Activated CD4-positive, alpha-beta T cell treated with anti-CD3 and anti-CD28 coated beads, Interleukin-2, amount 50 U/mL, for 16 hours (primary cell): ENCODE measurements around the gene GALNT17.
"Not testable (repeated sequence)": the region's sequence is repeated elsewhere in the genome, so short reads cannot be mapped to it uniquely, and the experiment has no call there.

ENCODE experiments used
- DNase-seq: peaks from one replicate; pipeline ENCODE4 v3.0.0-alpha.2; 2020

GALNT17 gene

GRCh38 chr7:71237945-71238344 is 106.0 kb downstream of the GALNT17 start:
- no peak for DNase-seq

GRCh38 chr7:71238581-71239295 is 106.8 kb downstream of the GALNT17 start:
- no peak for DNase-seq

- DNase-seq = no peak
Observed at GRCh38 chr7:71239586-71240268, 107.8 kb downstream of the GALNT17 start.

- no peak for DNase-seq
Observed at GRCh38 chr7:71243736-71244410, 111.9 kb downstream of the GALNT17 start.

GRCh38 chr7:71245038-71245437 is 113.1 kb downstream of the GALNT17 start:
- no peak for DNase-seq

GRCh38 chr7:71251706-71252105 is 119.8 kb downstream of the GALNT17 start:
- DNase-seq = no peak

GRCh38 chr7:71254751-71255150 is 122.8 kb downstream of the GALNT17 start:
- DNase-seq = no peak

GRCh38 chr7:71255537-71256178 is 123.7 kb downstream of the GALNT17 start:
- DNase-seq = no peak

GRCh38 chr7:71261066-71261465 is 129.1 kb downstream of the GALNT17 start:
- DNase-seq = no peak

- DNase-seq = not testable (repeated sequence)
Observed at GRCh38 chr7:71262834-71263233, 130.9 kb downstream of the GALNT17 start.

GRCh38 chr7:71264005-71264404 is 132.1 kb downstream of the GALNT17 start:
- DNase-seq = no peak

- DNase-seq = no peak
Observed at GRCh38 chr7:71266912-71267311, 135.0 kb downstream of the GALNT17 start.

GRCh38 chr7:71267734-71268469 is 136.0 kb downstream of the GALNT17 start:
- no peak for DNase-seq

GRCh38 chr7:71270558-71270957 is 138.6 kb downstream of the GALNT17 start:
- no peak for DNase-seq

GRCh38 chr7:71271203-71271602 is 139.3 kb downstream of the GALNT17 start:
- DNase-seq = no peak

GRCh38 chr7:71272509-71273490 is 140.9 kb downstream of the GALNT17 start:
- no peak for DNase-seq

- DNase-seq = no peak
Observed at GRCh38 chr7:71278257-71278656, 146.3 kb downstream of the GALNT17 start.

- DNase-seq = no peak
Observed at GRCh38 chr7:71281261-71281660, 149.3 kb downstream of the GALNT17 start.

GRCh38 chr7:71283802-71284201 is 151.9 kb downstream of the GALNT17 start:
- no peak for DNase-seq

- no peak for DNase-seq
Observed at GRCh38 chr7:71285571-71286145, 153.7 kb downstream of the GALNT17 start.

- no peak for DNase-seq
Observed at GRCh38 chr7:71286336-71286735, 154.4 kb downstream of the GALNT17 start.
